Neural crest cell (in vitro differentiated cells): Measurements from ENCODE around the gene GOPC. TPM values are rescaled to one million over a fixed set of nuclear protein-coding genes. Genes with fewer than 3 reads are reported as not detected.
"Not testable (repeated sequence)": the region's sequence is repeated elsewhere in the genome, so short reads cannot be mapped to it uniquely, and the experiment has no call there.

Source experiments
- DNase-seq: peaks from one replicate; pipeline ENCODE4 v3.0.0; 2021; ENCODE audit warnings: low read depth, mixed read lengths, low spot score
- H3K27ac Mint-ChIP-seq: one replicate; pipeline ENCODE4 v1.8.0; 2021; ENCODE audit warnings: mild to moderate bottlenecking, mixed read lengths; ENCODE audit not compliant: unreplicated experiment
- H3K27me3 Mint-ChIP-seq: 2 replicates; pipeline ENCODE4 v1.8.0; 2021; ENCODE audit warnings: low read depth, mild to moderate bottlenecking, mixed read lengths
- H3K36me3 Mint-ChIP-seq: 2 replicates; pipeline ENCODE4 v1.8.0; 2021; ENCODE audit warnings: low read depth, mild to moderate bottlenecking, mixed read lengths
- H3K4me1 Mint-ChIP-seq: 2 replicates; pipeline ENCODE4 v1.8.0; 2021; ENCODE audit warnings: mixed read lengths
- H3K4me3 Mint-ChIP-seq: one replicate; pipeline ENCODE4 v1.8.0; 2021; ENCODE audit warnings: mild to moderate bottlenecking, mixed read lengths
- H3K9me3 Mint-ChIP-seq: 2 replicates; pipeline ENCODE4 v1.8.0; 2021; ENCODE audit warnings: mixed read lengths
- total RNA-seq: library from RNA; stranded (reverse); gene quantifications from 2 replicates; pipeline ENCODE4 v1.2.1, GENCODE V29; 2021
- TF ChIP-seq, protein P1 (sequence below): fragments of 200-600 bp; sonication (generic); conservative IDR thresholded peaks from 2 replicates; pipeline ENCODE4 v1.5.0; 2021; ENCODE audit warnings: antibody characterized with exemption, mild to moderate bottlenecking

The GOPC gene
- total RNA-seq, 1 donor from 2014 or later: 30.7 TPM

DNA sequence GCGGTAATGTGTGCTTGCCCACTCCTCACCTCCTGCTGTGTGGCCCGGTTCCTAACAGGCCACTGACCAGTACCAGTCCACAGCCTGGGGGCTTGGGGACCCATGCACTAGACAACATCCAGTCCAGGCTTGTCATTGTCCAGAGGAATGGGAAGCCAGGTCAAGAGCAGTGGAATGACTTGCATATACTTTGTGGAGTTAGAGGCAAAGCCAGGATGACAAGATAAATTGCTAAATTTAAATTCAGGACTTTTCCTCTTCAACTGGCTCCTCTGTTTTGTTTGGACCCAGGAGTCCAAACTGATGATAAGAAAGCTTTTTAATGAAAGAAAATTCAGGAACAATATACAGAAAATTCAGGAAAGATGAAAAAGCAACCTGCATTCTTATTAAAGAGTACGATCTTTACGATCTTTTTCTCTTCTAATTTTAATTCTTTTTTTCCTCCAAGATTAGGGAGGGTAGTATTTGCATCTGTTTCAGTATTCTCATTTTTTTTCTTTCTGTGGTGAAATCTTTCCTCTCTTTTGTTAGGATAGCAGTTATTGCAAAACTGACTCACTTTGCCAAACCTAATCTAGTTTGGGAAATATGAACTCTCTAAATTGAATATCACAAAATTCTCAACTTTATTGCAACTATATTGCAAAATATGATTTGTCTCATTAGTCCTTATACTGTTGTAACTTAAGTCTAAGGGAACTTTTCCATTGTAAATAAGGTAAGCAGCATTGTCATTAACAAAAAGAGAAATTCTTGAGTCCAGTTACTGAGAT, 71.7 kb downstream of the GOPC start:
- DNase-seq: no peak
- Mint-ChIP-seq H3K36me3 (no peaks in the 10 kb centered on the region), H3K27me3 (no peaks in the 10 kb centered on the region), H3K27ac (peak overlapping the region; percentile 6), H3K4me1 (no peaks in the 10 kb centered on the region), H3K9me3 (no peaks in the 10 kb centered on the region), H3K4me3 (no peak overlapping the region)
- TF ChIP-seq, protein P1, sequence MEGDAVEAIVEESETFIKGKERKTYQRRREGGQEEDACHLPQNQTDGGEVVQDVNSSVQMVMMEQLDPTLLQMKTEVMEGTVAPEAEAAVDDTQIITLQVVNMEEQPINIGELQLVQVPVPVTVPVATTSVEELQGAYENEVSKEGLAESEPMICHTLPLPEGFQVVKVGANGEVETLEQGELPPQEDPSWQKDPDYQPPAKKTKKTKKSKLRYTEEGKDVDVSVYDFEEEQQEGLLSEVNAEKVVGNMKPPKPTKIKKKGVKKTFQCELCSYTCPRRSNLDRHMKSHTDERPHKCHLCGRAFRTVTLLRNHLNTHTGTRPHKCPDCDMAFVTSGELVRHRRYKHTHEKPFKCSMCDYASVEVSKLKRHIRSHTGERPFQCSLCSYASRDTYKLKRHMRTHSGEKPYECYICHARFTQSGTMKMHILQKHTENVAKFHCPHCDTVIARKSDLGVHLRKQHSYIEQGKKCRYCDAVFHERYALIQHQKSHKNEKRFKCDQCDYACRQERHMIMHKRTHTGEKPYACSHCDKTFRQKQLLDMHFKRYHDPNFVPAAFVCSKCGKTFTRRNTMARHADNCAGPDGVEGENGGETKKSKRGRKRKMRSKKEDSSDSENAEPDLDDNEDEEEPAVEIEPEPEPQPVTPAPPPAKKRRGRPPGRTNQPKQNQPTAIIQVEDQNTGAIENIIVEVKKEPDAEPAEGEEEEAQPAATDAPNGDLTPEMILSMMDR: no peak

GRCh38 chr6:117525607-117526006, 76.7 kb downstream of the GOPC start:
- Mint-ChIP-seq H3K4me3 (no peak overlapping the region), H3K4me1 (no peaks in the 10 kb centered on the region), H3K27ac (no peak overlapping the region), H3K27me3 (no peaks in the 10 kb centered on the region), H3K9me3 (no peaks in the 10 kb centered on the region), H3K36me3 (no peaks in the 10 kb centered on the region)
- no peak for DNase-seq
- TF ChIP-seq, protein P1: no peak

DNA sequence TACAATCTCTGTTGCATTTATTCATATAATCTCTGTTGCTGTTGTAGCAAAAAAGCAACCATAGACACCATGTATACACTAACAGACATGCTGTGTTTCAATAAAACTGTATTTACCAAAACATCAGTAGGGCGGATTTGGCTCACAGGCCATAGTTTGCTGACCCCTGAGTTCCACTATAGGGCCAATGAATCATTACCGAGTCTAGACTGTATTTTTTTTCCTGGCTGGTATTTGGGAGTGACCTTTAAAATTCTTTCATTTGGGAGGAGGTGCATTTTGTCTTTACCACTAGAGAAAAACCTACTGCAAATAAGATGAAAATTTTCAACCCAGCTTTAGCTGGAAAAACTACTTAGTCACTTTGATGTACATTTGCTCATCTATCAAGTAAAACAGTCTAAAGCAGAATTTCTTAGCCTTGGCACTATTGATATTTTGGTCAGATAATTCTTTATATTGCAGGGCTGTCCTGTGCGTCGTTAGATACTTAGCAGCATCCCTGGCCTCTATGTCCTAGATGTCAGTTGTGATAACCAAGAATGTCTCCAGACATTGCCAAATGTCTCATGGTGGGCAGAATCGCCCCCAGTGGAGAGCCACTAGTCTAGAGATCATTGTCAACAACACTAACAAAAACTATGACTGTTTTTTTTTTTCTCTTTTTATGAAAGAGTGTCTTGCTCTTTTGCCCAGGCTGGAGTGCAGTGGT, 80.4 kb downstream of the GOPC start:
- Mint-ChIP-seq H3K36me3 (peaks cover 6% of the 10 kb centered on the region), H3K27me3 (no peaks in the 10 kb centered on the region), H3K9me3 (no peaks in the 10 kb centered on the region), H3K4me3 (no peak overlapping the region), H3K4me1 (no peaks in the 10 kb centered on the region), H3K27ac (no peak overlapping the region)
- no peak for DNase-seq
- TF ChIP-seq, protein P1: no peak

DNA sequence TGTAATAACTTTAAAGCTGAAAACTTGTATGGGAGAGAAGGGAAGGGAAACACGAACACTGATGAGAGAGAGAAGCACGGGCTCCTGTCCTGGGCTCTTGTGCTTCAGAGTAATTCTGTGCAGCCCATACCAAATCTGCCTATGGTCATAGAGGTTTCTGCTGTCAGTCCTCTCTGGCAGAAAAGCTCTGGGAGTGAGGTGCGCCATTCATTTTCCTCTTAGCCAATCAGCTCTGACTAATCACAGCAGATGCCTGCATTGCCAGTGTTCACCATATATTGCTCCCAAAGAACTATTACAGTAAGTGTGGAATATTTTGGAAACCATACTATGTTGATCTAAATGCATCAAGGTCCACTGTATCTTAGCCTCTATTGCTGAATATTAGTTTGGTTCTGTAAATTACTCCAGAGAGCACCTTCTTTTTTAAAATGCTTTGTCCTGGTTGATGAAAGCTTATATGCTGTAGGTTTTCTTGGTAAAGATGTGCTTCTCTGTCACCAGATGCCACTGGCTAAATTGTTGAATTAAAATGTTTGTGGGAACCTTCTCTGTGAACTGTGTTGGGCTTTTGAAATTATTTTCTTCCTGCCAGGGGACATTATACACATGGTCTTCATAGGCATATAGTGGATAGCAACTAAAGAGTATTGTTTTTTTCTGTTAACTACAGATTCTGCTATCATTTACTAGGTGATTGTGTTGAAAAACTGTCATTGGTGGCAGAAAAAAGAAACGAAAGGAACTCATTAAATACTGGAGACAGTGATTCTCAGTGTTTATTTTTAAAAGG, 81.5 kb downstream of the GOPC start:
- DNase-seq: no peak
- H3K27me3 Mint-ChIP-seq: no peaks in the 10 kb centered on the region
- no peaks in the 10 kb centered on the region for H3K4me1 Mint-ChIP-seq
- no peak overlapping the region for H3K4me3 Mint-ChIP-seq
- peaks cover 2% of the 10 kb centered on the region for H3K9me3 Mint-ChIP-seq
- TF ChIP-seq, protein P1: no peak
- H3K27ac Mint-ChIP-seq: no peak overlapping the region
- H3K36me3 Mint-ChIP-seq: peaks cover 6% of the 10 kb centered on the region

DNA sequence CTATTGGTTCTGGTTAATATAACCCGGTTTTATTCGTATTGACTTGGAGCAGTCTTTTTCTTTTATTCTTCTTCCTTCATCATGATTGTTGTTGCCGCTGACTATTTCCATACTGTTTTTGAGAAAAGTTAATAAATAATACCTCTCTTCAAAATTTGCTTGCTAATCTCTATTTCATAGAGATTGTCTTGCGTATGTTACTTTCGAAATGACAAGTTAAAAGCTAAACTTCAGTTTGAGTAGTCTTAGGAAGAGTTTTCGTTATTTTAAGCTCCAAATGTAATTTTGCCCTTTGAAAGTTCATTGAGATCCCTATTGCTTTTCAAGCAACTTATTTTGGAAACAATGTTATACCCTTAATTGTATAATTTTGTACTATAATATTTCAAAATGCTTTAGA, 83.4 kb downstream of the GOPC start:
- TF ChIP-seq, protein P1: no peak
- no peak for DNase-seq
- Mint-ChIP-seq H3K4me3 (no peak overlapping the region), H3K27ac (no peak overlapping the region), H3K27me3 (no peaks in the 10 kb centered on the region), H3K36me3 (peaks cover 6% of the 10 kb centered on the region), H3K9me3 (peaks cover 2% of the 10 kb centered on the region), H3K4me1 (no peaks in the 10 kb centered on the region)

- not testable (repeated sequence) for H3K36me3 Mint-ChIP-seq, H3K4me1 Mint-ChIP-seq, H3K9me3 Mint-ChIP-seq, H3K4me3 Mint-ChIP-seq, H3K27ac Mint-ChIP-seq, H3K27me3 Mint-ChIP-seq, DNase-seq
These were observed 84.3 kb downstream of the GOPC start for GRCh38 chr6:117517995-117518394.
